Measurements from ENCODE around the gene SERPINB6.

GRCh38 chr6:2973676-2974075 is 2.3 kb upstream of the SERPINB6 start:
- TF ChIP-seq, protein P1, sequence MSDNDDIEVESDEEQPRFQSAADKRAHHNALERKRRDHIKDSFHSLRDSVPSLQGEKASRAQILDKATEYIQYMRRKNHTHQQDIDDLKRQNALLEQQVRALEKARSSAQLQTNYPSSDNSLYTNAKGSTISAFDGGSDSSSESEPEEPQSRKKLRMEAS (IDR thresholded peaks at IDR 0.05), result no peak
- TF ChIP-seq, protein P2, sequence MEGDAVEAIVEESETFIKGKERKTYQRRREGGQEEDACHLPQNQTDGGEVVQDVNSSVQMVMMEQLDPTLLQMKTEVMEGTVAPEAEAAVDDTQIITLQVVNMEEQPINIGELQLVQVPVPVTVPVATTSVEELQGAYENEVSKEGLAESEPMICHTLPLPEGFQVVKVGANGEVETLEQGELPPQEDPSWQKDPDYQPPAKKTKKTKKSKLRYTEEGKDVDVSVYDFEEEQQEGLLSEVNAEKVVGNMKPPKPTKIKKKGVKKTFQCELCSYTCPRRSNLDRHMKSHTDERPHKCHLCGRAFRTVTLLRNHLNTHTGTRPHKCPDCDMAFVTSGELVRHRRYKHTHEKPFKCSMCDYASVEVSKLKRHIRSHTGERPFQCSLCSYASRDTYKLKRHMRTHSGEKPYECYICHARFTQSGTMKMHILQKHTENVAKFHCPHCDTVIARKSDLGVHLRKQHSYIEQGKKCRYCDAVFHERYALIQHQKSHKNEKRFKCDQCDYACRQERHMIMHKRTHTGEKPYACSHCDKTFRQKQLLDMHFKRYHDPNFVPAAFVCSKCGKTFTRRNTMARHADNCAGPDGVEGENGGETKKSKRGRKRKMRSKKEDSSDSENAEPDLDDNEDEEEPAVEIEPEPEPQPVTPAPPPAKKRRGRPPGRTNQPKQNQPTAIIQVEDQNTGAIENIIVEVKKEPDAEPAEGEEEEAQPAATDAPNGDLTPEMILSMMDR (IDR thresholded peaks at IDR 0.05; ENCODE audit: low read depth, low read length, missing input control), result no peak
- no peak for TF ChIP-seq JUND (IDR thresholded peaks at IDR 0.05)
- no peak for TF ChIP-seq EGR1 (IDR thresholded peaks at IDR 0.05; ENCODE audit: low read depth in 2 of 2)
- TF ChIP-seq GABPA (IDR thresholded peaks at IDR 0.05 in 1 of 2, conservative IDR thresholded peaks at IDR 0.05 in 1 of 2), result no peak
- TF ChIP-seq SP1 (IDR thresholded peaks at IDR 0.05), result no peak
- TF ChIP-seq, protein P3, sequence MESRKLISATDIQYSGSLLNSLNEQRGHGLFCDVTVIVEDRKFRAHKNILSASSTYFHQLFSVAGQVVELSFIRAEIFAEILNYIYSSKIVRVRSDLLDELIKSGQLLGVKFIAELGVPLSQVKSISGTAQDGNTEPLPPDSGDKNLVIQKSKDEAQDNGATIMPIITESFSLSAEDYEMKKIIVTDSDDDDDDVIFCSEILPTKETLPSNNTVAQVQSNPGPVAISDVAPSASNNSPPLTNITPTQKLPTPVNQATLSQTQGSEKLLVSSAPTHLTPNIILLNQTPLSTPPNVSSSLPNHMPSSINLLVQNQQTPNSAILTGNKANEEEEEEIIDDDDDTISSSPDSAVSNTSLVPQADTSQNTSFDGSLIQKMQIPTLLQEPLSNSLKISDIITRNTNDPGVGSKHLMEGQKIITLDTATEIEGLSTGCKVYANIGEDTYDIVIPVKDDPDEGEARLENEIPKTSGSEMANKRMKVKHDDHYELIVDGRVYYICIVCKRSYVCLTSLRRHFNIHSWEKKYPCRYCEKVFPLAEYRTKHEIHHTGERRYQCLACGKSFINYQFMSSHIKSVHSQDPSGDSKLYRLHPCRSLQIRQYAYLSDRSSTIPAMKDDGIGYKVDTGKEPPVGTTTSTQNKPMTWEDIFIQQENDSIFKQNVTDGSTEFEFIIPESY (IDR thresholded peaks at IDR 0.05), result no peak
- no peak for TF ChIP-seq YY1 (IDR thresholded peaks at IDR 0.05)
- TF ChIP-seq RAD21 (IDR thresholded peaks at IDR 0.05), result no peak
- no peak for TF ChIP-seq REST (IDR thresholded peaks at IDR 0.05)
- TF ChIP-seq NR2F2 (IDR thresholded peaks at IDR 0.05), result no peak
- no peak for TF ChIP-seq RXRA (IDR thresholded peaks at IDR 0.05)
- TF ChIP-seq TAF1 (conservative IDR thresholded peaks at IDR 0.05), result no peak
- TF ChIP-seq HNF4G (IDR thresholded peaks at IDR 0.05), result no peak
